NCI-H748 treated with DMSO at 0.1 percent for 48 hours (cell line): Measurements from ENCODE around the gene CDC42BPA.

Experiments used
- DNase-seq: peaks from one replicate; lab custom pipeline; 2025; lab: John Stamatoyannopoulos, UW

Gene CDC42BPA

DNA sequence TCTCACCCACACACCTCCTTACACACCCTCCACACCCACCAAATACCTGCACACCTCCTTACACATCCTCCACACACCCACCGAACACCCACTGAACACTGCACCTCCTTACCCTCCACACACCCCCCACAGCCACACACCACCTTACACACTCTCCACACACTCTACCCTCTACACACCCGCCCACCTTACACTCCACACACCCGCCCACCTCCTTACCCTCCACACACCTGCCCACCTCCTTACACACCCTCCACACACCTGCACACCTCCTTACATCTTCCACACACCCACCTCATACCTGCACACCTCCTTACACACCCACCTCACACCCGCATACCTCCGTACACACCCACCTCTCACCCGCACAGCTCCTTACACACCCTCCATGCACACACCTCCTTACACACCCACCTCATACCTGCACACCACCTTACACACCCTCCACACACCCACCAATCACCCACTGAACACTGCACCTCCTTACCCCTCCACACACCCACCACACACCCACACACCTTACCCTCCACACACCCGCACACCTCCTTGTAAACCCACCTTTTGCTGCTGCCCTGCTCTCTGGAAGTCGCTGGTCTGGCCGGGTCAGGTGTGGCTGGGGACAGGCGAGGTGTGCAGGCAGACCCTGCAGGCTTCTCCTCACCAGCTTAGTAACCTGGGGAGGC lies 339.7 kb downstream of the CDC42BPA start:
- DNase-seq = no peak

DNA sequence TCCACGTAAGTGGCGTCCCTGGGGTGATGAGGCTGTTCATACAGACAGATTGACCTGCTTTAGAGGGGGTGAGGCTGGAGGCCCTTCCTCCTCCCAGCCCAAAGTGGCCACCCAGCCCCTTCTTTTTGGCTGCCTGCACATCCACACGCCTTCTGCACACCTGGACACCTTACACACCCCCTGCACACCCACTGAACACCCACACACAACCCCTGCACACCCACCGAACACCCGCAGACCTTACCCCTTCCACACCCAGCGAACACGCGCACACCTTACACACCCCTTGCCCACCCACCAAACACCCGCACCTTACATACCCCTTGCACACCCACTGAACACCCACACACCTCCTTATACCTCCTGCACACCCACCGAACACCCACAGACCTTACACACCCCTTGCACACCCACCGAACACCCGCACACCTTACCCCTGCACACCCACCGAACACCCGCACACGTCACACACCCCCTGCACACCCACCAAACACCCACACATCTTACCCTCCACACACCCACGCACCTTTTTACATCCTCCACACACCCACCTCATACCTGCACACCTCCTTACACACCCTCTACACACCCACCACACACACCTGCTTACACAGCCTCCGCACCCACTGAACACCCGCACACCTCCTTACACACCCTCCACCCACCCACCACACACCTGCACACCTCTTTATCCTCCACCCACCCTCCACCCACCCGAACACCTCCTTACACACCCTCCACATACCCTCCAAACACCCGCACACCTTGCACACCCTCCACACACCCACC lies 340.5 kb downstream of the CDC42BPA start:
- DNase-seq = no peak

DNA sequence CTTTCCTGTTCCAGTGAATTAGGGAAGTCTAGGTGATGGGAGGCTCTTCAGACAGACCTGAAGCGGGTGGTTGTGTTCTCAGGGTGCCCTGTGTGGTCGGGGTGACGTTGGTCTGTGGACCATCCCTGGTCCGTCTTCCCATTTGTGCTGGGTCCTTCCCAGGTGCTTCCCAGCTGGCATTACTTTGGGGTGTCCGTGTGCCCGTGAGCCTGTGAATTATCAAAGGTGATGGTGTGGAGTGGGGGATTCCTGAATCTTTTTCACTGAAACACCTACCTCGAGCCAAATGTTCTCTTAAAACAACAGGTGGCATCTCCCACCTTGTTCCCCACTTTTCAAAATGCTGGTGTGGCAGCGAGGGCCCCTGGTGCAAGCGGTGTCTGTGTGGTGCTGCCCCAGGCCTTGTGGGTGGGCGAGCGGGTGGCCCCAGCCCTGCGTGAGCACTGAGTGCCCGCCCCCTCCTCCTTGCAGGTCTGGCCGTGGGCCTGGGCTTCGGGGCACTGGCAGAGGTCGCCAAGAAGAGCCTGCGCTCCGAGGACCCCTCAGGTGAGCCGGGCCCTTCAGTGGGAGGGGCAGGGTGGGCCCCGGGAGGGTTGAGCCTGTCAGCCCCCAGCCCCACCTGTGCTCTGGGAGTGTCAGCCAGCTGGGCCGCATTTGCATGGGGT lies 341.2 kb downstream of the CDC42BPA start:
- DNase-seq = no peak

DNA sequence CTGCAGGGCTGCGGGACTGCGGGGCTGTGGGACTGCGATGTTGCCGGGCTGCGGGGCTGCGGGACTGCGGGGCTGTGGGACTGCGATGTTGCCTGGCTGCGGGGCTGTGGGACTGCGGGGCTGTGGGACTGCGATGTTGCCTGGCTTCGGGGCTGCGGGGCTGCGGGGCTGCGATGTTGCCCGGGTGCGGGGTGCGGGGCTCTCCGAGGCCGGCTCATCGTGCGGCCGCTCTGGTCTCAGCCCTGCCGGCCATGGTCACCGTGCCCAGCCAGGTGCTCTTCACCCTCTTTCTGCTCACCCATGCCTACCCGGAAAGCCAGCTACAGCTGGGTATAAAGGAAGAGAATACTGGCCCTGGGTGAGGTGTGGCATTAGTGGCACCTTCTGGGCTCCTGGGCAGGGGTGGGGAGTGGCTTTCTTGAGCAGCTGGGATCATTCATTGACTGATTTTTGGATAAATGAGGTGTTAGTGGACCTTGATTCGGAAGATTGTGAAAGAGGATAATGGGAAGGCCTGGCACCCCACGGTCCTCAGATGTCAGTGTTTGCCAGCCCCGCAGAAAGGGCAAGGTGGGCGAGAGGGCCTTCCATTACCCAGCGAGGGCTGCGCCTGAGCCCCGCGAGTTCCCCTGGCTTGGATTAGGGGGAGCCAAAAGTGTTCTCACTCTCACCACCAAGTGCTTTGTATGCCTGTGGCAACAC lies 341.9 kb downstream of the CDC42BPA start:
- DNase-seq = no peak

DNA sequence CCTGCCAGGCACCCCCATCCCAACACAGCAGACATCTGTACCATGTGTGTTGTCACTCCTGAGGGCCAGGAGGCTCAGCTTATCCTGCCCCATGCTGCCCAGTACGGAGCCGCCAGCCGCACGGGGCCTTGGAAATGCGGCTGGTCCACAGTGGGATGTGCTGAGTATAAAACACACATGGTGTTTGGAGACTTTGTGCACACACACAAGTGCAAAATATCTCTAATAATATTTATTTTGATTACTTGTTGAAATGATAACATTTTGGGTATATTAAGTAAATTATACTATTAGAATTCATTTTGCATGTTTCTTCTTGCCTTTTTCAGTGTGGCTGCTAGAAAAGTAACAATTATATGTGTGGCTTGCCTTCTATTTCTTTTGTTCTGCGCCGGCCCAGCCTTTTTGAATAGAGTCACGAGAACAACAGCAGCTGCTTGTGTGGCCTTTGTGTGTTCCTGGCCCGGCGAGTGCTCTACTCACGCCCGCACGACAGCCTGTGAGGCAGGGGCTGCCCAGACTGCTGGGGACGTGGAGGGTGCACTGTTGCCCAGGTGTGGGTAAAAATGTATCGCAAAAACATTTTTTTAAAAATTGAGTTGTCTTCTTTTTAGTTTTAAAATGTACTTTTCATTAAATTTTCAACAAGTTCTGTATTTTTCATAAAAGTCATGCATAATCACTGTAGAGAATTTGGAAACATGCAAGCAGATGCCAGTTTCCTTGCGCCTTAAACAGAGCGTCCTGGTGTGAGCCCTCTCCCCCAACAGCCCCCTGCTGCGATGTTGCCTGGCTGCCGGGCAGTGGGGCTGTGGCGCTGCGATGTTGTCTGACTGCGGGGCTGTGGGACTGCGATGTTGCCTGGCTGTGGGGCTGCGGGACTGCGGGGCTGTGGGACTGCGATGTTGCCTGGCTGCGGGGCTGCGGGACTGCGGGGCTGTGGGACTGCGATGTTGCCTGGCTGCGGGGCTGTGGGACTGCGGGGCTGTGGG lies 342.7 kb downstream of the CDC42BPA start:
- DNase-seq = peak; percentile 7

DNA sequence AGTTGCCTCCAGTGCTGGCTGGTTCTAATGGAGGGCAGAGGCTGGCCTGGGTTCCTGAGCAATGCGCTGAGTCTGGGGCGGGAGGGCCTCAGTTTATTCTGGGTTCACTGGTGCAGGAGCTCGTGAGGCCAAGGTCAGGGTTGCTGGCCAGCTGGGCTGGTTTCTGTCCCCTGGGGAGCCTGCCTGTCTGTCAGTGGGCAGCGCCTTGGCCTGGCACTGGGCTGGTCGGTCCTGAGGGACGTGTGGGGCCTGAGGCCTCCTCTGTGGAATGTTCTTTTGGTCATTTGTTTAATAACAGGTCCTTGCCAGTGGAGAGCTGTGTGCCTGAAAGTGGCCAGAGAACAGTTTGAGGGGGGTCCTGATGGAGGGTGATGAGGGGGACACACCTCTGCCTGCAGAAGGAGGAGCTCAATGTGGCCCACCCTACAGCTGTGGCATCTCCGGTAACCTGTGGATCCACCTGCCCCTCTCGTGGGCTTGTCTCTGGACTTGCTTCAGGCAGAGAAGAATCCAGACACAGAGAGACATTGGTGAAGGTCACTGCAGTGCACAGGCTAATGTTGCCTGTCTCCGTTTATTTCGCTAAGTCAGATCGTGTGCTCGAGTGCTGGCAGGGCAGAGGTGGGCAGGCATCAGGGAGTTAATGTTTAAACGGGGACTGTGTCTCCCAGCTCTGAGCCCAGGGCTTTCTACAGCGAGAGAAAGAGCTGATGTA lies 343.6 kb downstream of the CDC42BPA start:
- DNase-seq = no peak

DNA sequence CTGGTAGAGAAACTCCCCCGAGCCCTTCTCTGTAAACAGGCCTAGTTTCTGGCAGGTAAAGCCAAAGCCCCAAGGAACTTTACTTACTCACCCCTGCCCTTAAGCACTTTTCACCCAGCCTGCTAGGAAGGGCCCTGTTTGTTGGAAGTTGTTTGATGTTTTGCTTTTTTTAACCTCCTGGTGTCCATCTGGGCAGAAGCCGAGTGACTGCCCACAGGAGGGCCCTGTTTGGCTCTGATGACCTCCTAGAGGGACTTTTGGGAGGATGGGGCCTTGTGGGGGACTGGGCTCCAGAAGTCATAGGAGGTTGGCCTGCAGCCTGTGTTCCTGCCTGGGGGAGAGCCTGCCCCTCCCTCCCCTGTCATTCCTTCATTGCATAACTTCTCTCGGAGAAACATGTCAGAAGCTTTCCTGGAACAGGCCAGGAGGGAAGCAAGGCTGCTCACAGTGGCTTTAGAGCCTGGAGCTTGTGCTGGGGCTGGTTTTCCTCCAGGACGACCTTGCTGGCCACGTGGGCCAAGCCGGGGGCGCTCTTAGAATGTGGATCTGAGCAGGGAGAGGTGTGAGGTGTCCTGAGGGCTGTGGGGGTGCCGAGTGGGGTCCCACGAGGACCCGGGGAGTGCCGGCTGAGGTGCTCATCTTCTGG lies 344.3 kb downstream of the CDC42BPA start:
- DNase-seq = no peak

DNA sequence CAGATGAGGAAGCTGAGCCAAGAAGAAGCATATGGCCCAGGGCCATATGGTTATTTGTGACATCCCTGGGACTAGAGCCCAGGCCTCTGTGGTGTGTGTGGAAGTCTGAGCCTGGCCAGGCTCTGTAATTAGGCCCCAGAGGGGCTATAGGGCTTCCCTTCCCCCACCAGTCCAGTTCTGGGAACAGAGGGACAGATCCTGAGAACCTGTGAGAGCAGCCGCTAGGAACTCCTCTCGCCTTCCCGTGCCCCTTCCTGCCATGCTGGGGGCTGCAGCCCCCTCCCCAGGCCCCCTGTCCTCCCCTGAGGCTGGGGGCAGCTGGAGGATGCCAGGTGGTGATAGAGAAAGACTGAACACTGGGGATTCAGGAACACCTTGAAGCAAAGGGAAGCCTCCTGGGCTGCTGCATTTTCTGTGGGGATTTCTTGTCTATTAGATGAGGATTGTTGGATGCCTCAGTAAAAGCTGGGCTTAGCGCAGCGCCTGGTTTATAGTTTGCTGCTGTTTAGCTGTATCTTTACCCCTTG lies 344.9 kb downstream of the CDC42BPA start:
- DNase-seq = no peak

DNA sequence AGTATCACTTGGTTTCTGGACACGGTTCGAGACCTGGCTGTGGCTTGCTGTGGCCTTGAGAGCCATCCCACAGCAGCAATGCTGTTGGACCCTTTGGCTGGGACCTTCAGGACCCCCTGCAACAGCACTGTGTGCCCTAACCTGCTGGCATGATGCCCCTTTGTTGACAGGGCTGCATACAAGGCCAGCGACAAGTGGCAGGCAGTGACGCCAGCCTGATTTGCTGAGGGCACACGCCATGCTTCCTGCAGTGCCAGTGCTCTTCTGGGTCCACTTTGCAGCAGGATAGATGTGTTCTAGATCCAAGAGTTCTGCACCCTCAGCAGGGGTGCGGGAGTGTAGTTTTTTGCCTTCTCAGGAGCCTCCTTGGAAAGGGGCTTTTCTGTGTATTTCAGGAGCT lies 345.4 kb downstream of the CDC42BPA start:
- no peak for DNase-seq

DNA sequence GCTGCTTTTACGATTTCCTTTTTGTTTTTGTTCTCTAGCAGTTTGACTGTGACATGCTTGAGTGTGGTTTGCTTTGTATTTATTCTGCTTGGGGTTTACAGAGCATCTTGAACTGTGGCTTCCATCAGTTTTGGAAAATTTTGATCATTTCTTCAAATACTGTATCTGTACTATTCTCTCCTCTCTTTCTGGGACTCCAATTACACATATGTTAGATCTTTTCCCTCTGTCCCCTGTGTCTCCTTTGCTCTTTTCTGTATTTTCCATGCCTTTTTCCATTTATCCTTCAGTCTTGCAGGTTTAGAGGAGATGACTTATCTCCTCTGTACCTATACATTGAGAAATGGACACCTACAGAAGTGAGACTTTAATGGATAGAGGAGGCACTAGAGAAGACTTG lies 346.5 kb downstream of the CDC42BPA start:
- DNase-seq = no peak

DNA sequence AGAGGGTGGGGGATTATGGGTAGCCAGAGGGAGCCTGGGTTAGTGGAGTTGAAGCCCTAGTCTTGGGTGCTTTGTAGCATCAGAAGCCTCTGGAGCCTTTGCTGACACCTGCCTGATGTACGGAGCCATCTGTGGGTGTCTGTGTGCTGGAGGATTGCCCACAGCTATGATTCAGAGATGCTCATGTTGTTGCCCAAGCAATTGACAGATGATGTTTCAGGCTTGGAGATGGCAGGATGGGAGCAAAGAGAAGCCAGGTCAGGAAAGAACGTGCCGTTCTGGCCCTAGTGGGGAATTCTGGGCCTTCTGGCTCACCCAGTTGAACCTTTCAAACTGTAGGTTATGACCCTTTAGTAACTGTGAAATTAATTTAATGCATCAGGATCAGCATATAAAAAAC lies 350.6 kb downstream of the CDC42BPA start:
- no peak for DNase-seq

DNA sequence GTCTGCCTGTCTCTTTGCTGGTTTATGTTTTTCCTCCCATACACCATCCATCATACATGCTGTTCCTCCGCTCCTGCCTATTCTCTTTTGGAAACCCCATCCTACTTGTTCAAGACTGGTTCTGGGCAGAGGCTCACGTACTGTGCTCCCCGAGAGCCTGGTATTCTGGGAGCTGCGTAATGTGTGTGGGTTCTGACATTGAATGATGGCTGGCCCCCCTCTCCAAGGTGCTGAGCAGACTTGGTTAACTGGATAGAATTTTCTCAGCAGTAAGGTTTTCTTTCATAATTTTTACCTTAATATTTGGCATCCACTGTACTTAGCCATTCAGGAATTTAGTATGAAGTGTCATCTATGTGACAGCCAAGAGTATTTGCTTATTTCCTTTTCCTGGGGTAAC lies 351.6 kb downstream of the CDC42BPA start:
- DNase-seq = no peak

DNA sequence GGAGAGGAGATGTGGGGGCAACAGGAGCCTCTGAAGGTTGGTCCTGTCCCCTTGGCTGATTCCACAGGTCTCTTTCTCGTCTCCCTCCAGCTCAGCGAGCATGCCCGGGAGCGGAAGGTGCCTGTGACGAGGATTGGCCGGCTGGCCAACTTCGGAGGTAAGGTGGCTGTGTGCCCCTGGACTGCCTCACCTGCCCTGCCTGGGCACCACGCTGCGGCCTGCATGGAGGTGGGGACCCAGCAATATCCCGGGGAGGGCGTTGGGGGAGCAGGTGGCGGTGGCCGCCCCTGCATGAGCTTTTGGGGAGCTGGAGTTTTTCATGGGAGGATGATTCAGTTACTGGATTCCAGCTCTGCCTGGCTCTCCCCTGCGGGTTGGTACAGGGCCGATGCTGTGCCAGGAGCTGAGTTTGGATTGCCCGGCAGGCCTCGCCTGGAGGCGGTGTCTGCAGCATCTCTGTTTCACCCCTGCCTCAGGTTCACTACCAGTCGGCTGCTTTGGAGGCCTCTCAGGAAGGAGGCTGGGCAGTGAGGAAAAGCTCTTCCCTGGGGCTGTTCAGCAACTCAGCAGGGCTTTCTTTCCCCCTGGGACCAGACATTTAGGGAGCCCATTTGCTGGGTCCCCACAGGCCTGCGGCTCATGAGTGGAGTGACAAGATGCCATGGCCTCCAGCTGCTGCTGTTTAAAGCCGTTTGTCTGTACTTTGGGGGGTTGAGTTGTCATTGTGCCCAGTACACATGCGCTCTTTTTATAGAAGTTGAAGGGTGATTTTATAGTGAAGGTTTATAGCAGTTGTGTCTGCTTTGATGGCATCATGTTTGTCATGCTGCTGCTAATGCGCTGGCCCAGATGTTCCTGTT lies 352.5 kb downstream of the CDC42BPA start:
- DNase-seq = no peak

DNA sequence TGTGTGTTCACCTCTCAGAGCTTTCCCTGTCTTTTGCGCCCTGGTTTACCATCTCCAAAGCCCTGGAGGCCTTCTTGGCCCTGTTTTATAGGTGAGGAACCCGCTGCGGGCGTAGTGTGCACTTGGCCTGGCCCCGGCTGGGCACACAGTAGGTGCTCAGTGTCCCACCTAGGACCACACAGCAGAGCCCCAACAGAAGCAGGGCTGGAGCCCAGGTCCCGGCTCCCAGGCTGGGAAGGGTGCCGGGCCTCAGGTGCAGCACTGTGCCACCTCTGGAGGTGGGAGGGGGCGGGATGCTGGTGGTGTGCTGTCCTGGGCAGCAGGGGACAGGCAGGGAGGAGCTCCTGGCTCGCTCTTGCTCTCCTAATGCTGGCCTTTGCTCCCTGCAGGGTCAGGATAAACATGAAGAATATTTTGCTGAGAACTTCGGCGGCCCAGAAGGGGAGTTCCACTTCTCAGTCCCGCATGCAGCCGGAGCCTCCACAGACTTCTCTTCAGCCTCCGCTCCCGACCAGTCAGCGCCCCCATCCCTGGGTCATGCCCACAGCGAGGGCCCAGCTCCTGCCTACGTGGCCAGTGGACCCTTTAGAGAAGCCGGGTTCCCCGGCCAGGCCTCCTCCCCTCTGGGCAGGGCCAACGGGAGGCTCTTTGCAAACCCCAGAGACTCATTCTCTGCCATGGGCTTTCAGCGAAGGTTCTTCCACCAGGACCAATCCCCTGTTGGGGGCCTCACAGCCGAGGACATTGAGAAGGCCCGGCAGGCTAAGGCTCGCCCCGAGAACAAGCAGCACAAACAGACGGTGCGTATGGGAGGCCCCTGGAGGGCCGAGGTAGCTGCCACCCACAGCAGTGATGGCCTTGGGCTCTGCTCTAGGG lies 353.4 kb downstream of the CDC42BPA start:
- no peak for DNase-seq

DNA sequence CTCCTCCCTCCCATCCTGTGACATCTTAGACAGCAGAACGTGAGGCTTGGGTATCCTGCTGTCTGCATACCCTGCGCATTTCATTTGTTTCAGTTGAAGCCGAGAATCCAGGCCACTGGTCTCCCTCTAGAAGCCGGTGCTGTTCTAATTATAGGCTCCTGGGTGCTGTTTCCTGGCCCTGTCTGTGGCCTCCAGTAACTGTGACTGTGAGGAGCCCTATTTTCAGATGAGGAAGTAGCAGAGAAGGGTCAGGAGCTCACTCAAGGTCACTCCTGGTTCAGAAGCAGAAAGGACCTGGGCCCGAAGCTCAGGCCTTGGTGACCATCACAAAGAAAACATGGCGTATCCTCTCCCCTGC lies 354.2 kb downstream of the CDC42BPA start:
- DNase-seq = no peak

DNA sequence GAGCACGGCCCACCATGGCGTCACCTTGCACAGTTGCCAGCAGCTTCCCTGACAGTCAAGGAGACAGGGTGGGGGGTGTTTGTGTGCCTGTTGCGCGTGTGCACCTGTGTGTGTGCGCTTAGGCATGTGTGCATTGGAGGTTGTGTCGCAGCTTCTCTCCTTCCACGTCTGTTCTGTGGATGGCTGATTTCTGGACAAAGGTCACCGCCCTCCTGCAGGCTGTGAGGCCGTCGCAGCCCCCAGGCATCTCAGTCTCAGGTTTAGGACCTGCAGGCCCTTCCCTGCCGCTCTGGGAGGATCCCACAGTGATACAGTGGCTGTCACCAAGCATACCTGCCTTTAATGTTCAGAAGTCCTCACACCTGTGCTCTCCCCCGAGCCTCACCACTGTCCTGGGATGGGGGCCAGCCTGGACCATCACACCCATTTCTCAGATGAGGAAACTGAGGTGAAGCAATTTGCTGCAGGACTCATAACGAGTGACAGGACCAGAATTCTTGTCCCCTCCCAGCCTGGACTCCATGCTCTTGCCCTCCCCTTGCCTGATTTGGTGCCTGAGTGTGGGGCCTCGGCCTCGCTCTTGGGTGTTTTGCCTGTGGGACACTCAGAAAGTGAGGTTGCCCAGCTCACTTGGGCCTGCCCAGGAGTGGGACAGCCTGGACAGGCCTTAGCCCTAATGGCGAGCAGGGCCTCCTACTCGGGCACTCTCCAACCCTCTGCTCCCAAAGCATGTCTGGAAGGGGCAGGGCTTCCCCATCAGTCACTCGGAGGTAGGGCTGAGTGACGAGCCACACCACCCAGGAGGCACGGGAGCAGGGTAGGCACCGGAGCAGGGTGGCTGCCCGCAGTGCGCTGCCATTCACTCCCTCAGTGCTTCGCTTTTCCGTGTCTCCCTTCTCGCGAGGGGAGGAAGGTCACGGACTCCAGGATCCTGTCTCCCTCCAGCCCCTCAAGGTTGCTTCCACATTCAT lies 355.6 kb downstream of the CDC42BPA start:
- no peak for DNase-seq
